Measurements from ENCODE around the gene PHACTR3.

The PHACTR3 gene

DNA sequence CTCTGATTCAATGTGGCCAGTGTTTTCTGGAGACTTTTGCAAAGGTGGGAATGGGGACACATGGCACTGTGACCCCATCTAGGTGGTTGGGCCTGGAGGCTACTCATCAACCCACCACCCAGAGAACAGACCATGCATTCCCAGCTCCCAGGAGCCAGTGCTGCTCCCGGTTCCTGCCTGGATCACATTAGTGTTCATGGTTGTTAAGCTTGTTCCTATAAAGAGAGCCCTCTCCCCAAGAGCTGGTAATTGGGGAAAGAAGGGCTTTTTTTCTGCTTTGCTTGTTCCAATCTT, 102.0 kb downstream of the PHACTR3 start:
- DNase-seq, result no peak

DNA sequence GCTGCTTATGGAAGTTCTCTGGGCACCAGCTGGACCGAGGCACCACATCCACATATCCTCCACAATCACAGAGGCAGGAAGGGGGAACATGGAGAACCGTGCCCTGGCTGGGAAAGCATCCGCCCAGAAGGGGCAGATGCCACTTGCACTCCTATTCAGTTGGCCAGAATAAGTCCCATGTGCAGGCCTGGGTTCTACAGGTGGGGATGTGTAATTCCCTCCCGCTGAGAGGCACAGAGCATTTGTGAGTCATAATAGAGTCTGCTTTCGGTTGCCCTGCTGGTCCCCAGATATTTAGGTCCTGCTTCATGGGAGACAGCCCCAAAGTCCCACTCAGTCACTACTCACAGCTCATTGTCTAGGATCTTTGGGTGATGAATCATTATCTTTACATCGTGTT, 104.0 kb downstream of the PHACTR3 start:
- no peak for DNase-seq

DNA sequence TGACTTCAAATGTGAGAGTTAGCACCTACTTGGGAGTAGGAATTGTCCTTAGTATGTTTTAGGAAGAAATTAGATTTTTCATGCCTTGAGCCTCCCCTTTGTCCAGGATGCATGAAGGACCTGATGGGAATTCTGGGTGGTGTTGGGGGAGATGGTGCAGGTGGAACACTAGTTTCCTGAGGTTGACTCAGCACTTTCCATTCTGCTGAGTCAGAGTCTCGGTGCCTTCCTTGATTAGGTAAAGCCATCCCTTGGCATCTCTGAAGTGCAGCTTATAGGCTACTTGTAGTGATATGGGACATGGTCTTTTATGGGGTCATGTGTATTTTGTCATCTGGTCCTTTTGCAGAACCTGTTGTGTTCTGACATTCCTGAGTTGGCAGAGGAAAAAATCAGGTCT, 105.3 kb downstream of the PHACTR3 start:
- DNase-seq, result no peak

DNA sequence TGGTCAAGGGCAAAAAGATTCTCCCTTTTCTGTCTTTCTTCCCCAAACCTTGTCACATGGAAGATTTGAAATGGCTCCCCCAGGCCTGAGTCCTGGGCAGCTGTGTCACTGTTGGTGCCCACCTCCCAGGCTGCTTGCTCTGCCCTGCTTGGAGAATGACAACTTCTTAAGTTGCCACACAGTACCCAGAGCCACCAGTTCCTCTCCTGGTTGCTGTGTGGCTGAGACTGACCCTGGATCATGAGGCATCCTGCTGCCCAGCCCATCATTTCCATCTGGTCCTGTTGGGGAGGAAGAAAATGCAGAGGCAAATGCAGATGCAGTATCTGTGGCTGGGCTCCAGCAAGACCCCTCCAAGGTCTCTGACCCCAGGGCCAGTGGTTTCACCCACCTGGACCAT, 113.7 kb downstream of the PHACTR3 start:
- DNase-seq, result no peak

DNA sequence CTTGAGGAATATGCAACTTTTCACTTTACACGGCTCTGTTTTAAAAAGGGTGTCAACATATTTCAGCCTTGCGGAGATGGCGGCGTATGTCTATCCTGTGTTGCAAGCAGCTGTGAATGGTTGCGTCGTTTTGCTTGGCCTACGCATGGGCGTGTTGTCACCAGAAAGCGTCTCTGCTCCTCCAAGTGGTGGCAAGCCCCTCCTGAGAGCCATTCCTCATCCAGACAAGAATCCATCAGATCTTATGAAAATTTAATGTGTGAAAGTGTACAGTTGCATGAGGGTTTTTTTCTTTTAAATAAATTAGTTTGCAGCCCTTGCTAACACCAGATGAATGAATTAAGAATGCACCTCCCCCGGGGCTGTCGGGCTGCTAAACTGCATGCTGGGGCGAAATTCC, 114.4 kb downstream of the PHACTR3 start:
- no peak for DNase-seq

DNA sequence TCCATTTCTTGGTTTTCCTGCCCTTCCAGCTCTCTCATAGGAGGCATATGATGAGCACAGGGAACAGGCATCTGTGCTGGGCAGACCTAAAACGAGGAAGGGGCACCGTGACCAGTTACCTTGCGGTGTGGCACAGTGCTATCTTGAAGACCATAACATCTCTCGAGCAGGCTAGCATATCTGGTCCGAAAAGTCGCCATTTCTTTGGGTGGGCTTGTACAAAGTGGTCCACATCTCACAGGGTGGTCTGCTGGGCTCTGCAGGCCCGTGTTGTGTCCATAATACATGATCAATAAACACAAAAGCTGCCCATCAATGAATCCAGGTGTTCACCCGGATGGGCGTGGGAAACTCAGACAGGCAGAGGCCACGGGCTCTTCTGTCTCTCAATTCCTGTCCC, 115.7 kb downstream of the PHACTR3 start:
- DNase-seq, result no peak

DNA sequence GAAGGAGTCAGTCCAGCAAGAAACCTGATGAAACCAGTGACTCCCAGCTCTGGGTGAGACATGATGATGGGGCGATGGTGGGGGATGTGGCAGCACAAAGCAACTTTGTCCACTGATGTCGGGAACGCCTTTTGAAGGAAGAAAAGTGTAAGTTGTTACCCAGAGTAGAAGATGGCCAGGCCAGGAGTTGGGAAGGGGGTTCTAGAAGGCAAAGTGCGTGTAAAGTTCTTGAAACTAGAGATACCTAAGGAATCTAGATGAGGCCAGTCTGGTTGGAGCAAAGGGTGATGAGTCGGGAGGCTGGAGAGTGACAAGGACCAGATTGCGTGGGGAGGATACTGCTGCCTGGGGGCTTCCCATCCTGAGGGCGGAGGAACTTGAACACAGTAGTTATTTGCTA, 117.0 kb downstream of the PHACTR3 start:
- no peak for DNase-seq

DNA sequence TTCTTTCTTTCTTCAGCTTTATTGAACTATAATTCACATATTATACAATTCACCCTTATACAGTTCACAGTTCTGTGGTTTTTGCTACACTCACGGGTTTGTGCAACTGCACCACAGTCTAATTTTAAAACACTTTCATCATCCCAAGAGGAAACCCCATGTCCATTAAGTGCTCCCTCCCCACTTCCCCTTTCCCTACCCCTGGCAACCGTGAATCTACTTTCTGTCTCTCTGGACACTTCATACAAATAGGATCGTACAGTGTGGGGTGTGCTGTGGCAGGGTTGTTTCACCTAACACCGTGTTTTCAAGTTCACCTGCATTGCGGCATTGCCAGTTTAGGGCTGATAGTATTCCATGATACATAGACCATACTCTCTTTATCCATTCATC, 118.8 kb downstream of the PHACTR3 start:
- no peak for DNase-seq

DNA sequence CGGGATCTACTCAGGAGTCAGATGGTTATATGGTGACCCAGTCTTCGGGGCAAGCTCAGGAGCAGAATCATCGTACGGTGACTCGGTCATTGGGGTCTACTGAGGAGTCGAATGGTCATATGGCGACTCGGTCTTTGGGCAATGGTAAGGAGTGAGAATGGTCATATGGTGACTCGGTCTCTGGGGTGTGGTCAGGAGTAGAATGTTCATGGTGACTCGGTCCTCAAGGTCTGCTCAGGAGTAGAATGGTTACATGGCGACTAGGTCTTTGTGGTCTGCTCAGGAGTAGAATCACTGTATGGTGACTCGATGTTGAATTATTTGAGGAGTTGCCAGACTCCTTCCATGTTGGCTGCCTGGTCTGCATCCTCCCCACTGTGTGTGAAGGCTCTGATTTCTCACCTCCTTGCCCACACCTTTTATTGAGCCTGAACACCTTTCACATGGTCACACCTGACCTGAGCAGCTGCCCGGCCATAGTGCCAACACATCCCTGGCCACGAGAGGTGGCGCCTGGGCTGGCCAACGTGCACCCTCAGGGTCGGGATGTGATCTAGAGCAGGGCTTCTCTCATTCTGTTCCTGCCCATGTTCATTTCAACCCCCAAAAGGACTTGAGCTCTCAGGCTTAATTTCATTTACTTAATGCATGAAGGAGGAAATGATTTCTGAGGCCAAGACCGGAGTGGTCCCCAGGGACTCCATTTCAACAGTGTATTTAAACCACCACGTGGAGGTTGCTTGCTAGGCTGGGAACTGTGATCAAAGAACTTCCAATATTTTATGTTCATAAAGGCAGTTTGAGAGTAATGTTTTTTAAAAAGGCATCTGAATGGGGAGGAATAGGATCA, 119.5 kb downstream of the PHACTR3 start:
- no peak for DNase-seq

DNA sequence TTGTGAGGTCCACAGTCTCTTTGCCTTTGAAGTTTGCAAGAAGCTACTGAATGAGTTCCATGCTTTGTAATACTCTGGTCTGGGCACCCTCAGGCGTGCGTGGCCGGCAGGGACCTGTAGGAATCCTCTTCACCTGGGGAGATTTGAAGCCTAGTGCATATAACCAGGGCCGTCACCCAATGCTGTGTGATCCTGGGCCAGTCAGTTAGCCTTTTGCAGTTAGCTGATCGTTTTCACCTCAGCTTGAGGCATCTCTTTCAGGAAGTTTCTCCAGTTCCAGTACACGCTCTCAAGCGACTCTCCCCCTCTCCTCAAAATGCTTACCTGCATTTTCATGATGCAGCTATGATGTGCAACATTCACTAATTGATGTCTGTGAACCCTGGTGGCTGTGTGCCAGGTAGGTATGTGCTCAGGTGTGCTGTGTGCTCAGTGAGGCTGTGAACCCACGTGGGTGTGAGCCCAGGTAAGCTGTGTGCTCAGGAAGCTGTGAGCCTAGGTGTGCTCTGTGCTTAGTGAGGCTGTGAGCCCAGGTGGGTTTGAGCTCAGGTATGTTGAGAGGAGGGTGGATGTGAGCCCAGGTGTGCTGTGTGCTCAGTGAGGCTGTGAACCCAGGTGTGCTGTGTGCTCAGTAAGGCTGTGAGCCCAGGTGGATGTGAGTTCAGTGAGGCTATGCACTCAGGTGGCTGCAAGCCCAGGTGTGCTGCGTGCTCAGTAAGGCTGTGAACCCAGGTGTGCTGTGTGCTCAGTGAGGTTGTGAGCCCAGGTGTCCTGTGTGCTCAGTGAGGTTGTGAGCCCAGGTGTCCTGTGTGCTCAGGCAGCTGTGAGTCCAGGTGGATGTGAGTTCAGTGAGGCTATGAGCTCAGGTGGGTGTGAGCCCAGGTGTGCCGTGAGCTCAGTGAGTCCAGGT, 120.4 kb downstream of the PHACTR3 start:
- DNase-seq, result no peak

DNA sequence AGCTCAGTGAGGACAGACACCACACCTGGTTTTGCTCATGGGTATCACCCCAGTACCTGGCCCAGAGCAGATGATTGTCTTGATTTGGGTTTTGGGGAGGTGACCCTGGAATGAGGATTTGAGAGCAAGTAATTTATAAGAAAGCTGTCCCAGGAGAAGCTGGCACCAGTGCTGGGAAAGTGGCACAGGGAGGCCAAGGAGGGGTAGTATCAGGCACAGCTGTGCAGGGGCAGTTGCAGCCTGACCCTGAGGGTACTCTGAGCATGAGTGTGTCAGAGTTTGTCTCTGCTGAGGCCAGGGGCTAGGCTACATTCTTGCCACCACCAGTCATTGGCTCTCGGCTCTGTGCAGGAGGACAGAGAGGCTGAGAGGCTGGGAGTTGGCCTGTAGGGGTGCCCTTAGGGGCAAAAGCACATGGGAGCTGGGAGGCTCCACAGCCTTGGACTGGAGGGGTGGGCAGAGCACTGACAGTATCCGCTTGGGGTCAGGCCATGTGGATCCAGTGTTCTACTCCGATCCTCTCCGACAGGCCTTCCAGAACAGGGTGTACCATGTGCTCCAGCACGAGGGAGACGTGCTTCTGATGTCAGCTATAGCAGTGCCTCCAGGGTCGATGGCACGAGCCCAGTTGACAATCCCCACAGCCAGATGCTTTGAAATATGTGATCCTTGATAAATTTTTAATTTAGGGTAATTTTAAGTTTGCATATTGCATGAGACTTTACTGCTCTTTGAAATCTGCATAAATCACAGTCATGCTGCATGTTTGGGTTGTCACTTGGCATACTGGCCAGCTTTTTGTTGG, 121.3 kb downstream of the PHACTR3 start:
- DNase-seq, result no peak

DNA sequence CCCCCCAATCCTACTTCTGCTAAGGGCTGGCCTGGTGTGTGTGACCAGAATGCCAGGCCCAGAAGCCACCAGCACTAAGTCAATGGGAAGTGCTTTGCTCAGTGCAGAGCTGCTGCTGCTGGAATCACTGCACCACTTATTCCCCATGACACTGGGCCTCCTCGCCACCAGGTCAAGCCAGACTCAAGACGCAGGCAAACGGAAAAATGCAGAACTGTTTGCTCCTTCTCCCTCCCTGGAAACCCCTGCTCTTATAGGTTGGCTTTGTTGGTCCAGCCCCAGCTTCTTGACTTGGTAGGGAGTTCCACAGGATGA, 121.9 kb downstream of the PHACTR3 start:
- no peak for DNase-seq

DNA sequence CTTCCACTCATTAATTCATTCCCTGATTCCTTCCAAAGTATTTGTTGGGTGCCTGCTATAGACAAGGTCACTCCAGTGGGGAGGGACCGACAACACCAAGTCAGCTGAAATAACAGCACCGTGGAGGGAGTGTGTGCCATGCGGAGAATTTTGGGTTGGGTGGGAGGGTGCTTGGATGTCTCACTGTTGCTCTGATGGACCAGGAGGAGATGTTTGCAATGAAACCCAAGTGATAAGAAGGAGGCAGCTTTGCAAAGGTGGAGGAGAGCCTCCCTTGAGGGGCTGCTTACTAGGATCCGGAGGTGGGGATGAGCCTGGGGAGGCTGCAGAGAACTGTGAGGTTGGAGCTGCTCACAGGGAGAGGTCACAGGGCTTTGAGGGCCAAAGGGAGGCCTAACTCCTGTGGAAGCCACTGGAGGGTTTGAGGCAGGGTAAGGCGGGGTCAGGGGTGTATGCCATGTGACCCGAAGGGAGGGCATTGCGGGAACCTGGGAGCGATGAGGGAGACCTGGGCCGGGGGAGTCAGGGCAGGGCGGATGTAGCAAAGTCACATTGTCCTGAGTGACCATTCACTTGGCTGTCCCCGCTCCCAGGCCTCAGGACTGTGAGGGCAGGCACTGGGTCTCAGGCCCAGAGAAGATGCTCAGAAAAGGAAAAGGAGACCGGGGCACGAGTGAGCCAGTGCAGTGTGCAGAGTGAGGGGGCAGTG, 124.5 kb downstream of the PHACTR3 start:
- DNase-seq, result no peak

DNA sequence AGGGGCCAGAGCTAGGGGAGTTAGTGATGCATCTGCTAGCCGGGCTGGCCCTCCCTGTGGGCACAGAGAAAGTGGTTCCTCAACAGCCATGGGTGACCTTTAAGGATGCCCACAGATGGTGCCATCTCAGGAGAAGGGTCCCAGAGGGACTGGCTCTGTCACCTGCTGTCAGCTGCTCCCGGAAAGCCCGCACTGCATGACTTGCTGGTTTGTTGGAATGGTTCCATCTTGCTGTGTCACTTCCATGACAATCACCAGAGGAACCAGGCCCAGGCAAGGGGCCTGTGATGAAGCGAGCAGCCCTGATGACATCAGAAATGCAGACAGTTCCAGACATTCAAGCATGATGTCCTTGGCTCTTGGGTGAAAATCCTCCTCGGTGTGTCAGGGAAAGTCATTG, 125.2 kb downstream of the PHACTR3 start:
- no peak for DNase-seq

DNA sequence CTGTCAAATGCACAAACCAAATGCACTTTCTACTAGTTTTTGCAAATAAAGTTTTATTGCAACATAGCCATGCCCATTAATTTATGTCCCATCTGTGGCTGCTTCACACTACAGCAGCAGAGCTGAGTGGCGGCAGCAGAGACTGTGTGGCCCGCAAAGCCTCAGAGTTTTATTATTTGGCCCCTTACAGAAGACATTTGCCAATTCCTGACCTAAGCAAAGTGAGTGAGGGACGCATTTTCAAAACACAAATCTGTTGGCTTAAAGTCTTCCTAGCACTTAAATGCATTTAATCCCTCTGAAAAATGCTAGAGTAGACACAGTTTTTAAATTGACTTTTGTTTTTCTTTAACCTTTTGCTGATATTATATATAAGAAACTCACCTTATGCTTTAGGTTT, 126.4 kb downstream of the PHACTR3 start:
- no peak for DNase-seq

DNA sequence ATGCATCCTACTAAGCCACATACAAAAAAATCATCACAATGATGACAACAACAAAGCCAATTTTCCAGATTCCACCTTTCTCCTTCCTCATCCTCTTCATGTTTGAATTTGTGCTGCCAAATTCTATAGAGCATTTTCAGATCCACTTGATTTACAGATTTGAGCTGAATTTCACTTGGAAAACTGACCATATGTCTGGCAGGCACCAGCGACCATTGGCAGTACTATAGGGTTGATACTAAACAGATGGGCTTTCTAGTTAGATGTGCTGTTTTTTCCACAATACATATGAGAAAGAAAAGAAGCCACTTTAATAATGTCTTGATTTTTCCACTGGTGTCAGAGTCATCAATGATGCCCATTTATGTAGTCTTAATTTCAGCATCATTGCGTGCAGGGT, 127.0 kb downstream of the PHACTR3 start:
- no peak for DNase-seq

DNA sequence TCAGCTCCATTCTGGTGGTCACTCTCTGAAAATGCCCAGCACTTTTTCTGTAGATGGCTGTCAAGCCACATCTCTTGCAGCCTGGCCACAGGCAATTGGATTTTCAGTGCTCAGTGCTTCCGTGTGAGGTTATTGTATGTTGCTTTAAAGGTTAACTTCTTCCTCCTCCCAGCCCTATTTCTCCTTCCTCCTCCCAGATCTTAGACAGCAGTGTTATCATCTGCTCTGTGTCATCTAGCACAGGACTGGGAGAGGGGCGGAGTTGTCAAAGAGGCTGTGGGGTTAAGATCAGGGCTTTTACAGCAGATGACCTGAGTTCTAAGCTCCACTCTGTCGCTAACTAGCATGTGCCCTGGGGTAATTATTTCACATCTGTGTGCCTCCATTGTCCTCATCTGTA, 129.0 kb downstream of the PHACTR3 start:
- no peak for DNase-seq

DNA sequence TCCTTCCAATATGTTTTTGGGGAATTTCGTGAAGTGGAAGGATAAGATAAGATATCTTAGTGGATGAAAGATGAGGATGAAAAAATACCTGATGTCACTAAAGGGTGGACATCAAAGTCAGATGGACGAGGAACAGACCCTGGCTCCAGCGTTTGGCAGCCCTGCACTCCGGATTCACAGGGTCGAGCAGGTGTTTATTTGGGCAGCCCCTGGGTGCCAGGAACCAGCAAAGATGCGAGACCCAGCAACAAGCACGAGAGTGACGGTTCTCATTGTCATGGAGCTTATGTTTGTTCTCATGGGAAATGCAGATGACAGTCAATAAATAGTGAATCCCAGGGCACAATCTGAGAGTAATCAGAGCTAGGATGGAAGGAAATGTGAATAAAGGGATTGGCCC, 131.1 kb downstream of the PHACTR3 start:
- no peak for DNase-seq

DNA sequence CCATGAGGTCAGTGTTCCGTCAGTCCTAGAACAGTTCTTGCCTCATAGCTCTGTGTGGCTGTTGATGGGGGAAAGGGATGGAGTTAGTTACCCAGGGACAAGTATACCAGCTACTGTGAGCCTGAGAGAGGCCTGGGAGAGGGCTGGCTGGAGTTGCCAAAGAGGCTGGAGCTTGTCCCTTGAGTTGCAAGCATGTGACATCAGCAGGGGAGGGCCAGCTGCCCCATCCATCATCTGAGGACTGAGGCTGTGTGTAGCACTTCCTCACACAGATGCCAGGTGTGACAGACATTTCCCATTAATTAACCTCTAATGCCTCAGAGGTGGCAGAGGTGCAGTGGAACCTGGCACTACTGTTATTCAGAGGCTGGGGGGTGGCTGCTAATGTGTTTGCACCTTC, 131.6 kb downstream of the PHACTR3 start:
- DNase-seq, result no peak

DNA sequence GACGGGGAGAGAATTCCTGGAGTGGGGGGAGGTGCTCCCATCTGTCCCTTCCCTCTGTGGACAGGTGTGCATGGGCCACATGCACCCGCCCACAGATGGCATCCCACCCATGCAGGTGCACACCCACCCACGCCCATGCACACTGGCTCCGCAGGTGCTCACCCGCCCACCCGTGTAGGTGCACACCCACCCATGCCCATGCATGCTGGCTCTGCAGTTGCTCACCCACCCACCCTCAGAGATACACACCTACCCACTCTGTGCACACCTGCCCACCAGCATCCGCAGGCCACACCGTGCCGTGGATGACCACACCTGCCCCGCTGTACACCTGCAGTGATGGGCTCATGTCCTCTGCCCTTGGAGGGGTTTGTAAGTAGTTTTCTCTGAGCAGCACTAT, 132.0 kb downstream of the PHACTR3 start:
- no peak for DNase-seq

DNA sequence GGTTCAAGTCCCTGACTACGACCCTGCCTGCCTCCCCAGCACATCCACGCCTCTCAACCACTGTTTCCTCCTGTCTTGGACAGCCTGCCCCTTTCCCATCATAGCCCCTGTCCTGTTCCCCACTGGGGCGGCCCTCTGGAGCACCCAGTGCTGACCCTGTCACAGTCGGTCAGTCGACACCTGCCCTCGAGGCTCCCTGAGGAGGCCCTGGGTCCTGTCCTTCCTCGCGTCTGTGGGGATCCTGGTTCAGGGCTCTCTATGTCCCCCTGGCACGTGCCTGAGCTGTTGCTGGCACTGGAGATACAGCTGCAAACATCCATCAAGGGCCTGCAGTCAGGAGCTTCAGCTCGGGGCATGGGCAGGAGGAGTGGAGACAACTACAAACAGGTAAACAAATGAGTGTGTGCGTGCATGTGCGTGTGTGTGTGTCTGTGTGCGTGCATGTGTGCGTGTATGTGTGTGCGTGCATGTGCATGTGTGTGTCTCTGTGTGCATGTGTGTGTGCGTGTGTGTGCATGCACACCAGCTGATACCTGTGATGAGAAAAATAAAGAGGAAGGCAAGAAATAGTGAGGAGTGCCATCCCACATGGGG, 132.8 kb downstream of the PHACTR3 start:
- DNase-seq, result no peak

DNA sequence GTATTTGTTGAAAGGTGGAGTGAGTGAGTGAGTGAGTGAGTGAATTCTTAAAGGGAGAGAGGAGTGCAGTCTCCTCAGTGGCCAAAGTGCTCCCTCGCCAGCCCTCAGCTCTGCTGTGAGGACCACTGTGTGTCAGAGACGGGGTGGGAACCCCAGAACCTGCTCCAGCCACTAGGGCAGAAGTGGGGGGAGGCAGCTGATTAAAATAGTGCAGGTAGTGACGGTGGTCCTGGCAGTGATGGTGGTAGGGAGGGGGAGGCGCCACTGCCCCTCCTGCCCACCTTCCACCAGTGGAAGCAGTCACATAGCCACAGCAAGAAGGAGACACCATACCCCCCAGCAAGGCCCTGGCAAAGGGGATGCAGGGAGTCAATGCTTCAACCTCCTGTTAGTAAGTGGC, 133.5 kb downstream of the PHACTR3 start:
- no peak for DNase-seq

DNA sequence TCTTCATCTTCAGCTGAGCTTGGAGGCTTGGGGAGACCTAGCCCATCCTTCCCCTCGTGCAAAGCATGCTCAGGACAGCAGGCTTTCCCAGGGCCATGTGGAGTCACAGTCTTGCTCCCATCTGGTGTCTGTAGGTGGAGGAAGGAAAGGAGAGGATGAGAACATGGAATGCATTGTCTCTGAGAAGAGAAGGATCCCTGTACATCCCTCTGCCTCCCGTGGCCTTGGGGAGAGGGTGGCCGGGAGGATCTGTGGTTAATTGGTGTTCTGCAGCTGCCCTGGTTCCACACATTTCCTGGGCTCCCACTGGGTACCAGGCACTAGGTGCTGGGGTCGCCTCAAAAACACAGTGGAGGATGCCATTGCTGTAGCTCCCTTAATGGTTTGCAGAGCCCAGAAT, 134.5 kb downstream of the PHACTR3 start:
- DNase-seq, result no peak
